ENCODE results near the gene HYAL2. TPM values are rescaled to one million over a fixed set of nuclear protein-coding genes. Genes with fewer than 3 reads are reported as not detected.

The HYAL2 gene
- total RNA-seq, 6 donors from 2014 or later: 120 to 389 (median 226) TPM

DNA sequence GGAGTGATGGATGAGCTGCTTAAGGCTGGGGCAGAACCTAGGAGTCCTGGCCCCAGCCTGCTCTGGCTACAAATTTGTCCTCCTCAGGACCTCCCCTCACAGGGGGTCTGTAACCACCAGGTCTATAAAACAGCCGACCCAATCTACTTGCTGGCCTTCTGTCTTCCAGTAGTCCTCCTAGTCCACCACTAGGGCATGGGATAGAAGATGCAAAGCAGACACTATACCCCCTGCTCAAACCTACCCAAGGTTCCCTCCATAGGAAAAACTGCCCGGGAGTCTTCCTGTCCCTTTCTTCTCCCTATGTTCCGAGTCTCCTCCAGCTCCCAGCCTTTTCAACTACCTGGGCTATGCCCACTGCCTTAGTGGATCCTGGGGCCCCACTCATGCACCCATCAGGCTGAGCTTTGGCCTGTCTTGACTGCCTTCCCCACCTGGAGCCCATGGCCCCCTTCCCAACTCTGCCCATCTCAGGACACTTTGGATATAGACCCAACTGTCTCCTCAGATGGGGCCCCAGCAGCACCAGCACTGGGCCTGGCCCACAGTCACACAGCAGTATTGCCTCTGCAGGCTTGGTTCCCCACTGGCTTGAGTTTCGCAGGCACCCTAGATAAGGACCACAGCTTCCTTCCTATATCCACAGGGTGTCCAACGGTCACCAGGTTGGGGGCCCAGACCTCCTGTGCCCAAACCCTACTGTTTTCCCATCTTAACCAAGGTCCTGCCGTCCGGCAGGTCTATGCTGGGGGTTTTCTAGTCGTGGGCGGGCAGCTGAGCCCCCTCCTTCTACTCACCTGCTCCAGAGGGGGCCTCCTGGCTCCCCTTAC, 24.4 kb downstream of the HYAL2 start:
- H3K4me1 ChIP-seq: peaks cover 38 to 47% (median 46%) of the 10 kb centered on the region in 4 donors
- 43 to 44% methylated on average over 5 to 9 of the region's 9 CpGs for WGBS, 2 donors

GRCh38 chr3:50297384-50297775, 25.2 kb downstream of the HYAL2 start:
- H3K4me3 ChIP-seq: no peak overlapping the region
- no peak for ATAC-seq (ENCODE audit: low FRiP score in 2 of 2)
- no peaks in the 10 kb centered on the region for H3K9me3 ChIP-seq
- TF ChIP-seq POLR2AphosphoS5 (IDR thresholded peaks at IDR 0.05): peak in 1 of 2 donors; percentile 8
- no peak for TF ChIP-seq EP300 (IDR thresholded peaks at IDR 0.05)
- peak overlapping the region in 2 of 4 donors; percentile 90 to 94 for H3K27ac ChIP-seq
- no peak for DNase-seq
- H3K27me3 ChIP-seq: no peaks in the 10 kb centered on the region
- peaks cover 0 to 13% (median 2%) of the 10 kb centered on the region in 4 donors for H3K36me3 ChIP-seq
- peaks cover 41 to 47% (median 45%) of the 10 kb centered on the region in 4 donors for H3K4me1 ChIP-seq
- 84 to 100% methylated on average over 2 of the region's 2 CpGs for WGBS, 2 donors

More for the DNA sequence above, 24.4 kb downstream of the HYAL2 start:
- no peak for DNase-seq
- Histone ChIP-seq H3K27me3 (no peaks in the 10 kb centered on the region), H3K27ac (peak overlapping the region; percentile 85 to 94 (median 92)), H3K4me3 (peak overlapping the region; percentile 44 to 86 (median 60)), H3K9me3 (no peaks in the 10 kb centered on the region), H3K36me3 (peaks cover 0 to 13% (median 2%) of the 10 kb centered on the region in 4 donors)
- ATAC-seq (ENCODE audit: low FRiP score in 2 of 2): no peak
- TF ChIP-seq POLR2A (IDR thresholded peaks at IDR 0.05) (no peak), POLR2AphosphoS5 (IDR thresholded peaks at IDR 0.05) (no peak), EP300 (IDR thresholded peaks at IDR 0.05) (no peak)
- TF ChIP-seq, protein P1, sequence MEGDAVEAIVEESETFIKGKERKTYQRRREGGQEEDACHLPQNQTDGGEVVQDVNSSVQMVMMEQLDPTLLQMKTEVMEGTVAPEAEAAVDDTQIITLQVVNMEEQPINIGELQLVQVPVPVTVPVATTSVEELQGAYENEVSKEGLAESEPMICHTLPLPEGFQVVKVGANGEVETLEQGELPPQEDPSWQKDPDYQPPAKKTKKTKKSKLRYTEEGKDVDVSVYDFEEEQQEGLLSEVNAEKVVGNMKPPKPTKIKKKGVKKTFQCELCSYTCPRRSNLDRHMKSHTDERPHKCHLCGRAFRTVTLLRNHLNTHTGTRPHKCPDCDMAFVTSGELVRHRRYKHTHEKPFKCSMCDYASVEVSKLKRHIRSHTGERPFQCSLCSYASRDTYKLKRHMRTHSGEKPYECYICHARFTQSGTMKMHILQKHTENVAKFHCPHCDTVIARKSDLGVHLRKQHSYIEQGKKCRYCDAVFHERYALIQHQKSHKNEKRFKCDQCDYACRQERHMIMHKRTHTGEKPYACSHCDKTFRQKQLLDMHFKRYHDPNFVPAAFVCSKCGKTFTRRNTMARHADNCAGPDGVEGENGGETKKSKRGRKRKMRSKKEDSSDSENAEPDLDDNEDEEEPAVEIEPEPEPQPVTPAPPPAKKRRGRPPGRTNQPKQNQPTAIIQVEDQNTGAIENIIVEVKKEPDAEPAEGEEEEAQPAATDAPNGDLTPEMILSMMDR (IDR thresholded peaks at IDR 0.05): no peak

GRCh38 chr3:50296721-50297383, 25.7 kb downstream of the HYAL2 start:
- no peak overlapping the region for H3K4me3 ChIP-seq
- peaks cover 36 to 46% (median 40%) of the 10 kb centered on the region in 4 donors for H3K4me1 ChIP-seq
- 93 to 96% methylated on average over 14 to 15 of the region's 18 CpGs for WGBS, 2 donors

DNA sequence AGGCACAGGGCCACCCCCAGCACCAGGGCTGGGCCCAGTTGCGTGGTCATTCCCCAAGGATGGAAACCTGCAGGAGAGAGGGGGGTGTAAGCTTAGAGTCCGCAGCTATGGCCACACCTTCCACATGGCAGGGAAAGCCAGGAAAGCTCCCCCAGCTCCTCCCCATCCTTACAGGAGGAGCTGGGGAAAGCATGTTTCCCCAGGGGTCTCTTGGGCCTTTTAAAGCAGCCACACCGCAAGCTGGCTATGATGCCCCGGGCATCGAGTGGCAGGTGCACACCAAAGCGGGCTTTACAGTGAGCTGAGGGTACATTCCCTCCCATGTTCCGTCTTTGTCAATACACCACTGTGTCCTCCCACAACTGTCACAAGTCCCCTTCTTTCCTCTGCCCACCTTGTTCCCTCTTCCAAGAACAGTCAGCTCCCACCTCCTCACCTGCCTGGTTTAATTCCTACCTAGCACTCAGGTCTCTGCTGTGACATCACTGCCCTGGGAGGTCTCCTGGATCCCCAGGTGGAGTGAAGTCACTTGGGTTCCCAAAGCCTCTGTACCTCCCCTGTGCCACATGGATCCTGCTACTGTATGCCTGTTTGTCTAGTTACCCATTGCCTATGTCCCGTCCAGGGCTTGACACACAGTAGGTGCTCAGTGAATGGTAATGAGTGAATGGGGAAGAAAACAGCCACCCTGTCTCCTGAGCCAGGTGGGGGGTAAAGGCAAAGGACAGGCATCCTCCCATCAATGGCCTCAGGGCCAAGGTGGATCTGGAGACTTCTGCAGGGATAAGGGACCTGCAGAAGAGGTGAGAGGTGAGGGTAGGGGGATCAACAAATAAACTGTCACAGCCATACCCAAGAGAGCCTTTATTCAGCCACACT, 26.8 kb downstream of the HYAL2 start:
- DNase-seq: no peak
- peaks cover 35 to 46% (median 40%) of the 10 kb centered on the region in 4 donors for H3K4me1 ChIP-seq
- no peak overlapping the region for H3K4me3 ChIP-seq
- H3K27me3 ChIP-seq: no peaks in the 10 kb centered on the region
- no peak for ATAC-seq (ENCODE audit: low FRiP score in 2 of 2)
- peaks cover 0 to 6% (median 2%) of the 10 kb centered on the region in 4 donors for H3K36me3 ChIP-seq
- H3K9me3 ChIP-seq: no peaks in the 10 kb centered on the region
- no peak for TF ChIP-seq POLR2AphosphoS5 (IDR thresholded peaks at IDR 0.05)
- TF ChIP-seq POLR2A (IDR thresholded peaks at IDR 0.05): no peak
- TF ChIP-seq, protein P1 (IDR thresholded peaks at IDR 0.05): no peak
- no peak for TF ChIP-seq EP300 (IDR thresholded peaks at IDR 0.05)
- 88% methylated on average over 7 to 8 of the region's 8 CpGs for WGBS, 2 donors
- no peak overlapping the region for H3K27ac ChIP-seq

More at GRCh38 chr3:50296721-50297383, 25.7 kb downstream of the HYAL2 start:
- TF ChIP-seq EP300 (IDR thresholded peaks at IDR 0.05) (no peak), POLR2A (IDR thresholded peaks at IDR 0.05) (no peak), POLR2AphosphoS5 (IDR thresholded peaks at IDR 0.05) (no peak)
- TF ChIP-seq, protein P1 (IDR thresholded peaks at IDR 0.05): no peak
- no peaks in the 10 kb centered on the region for H3K9me3 ChIP-seq
- ATAC-seq (ENCODE audit: low FRiP score in 2 of 2) (no peak), DNase-seq (no peak)
- peaks cover 0 to 7% (median 2%) of the 10 kb centered on the region in 4 donors for H3K36me3 ChIP-seq
- no peak overlapping the region for H3K27ac ChIP-seq
- H3K27me3 ChIP-seq: no peaks in the 10 kb centered on the region

Data from upper lobe of left lung (tissue), 6 donors.